HepG2 (cell line): ENCODE results near the gene APOC1. TPM values are rescaled to one million over a fixed set of nuclear protein-coding genes. Genes with fewer than 3 reads are reported as not detected.

Experiments used
- CAMTA2 ChIP-seq: sonication (generic); formaldehyde crosslinking; IDR thresholded peaks from 2 replicates; pipeline ENCODE4 v1.4.0; 2020; ENCODE audit warnings: mild to moderate bottlenecking, missing genetic modification reagents, borderline replicate concordance
- CENPT ChIP-seq: sonication (generic); formaldehyde crosslinking; IDR thresholded peaks from 2 replicates; pipeline ENCODE4 v1.8.0; 2022; ENCODE audit warnings: low read depth, mild to moderate bottlenecking, moderate library complexity, missing genetic modification reagents
- MIER3 ChIP-seq: IDR thresholded peaks from 2 replicates; pipeline ENCODE4 v1.6.1; 2016; ENCODE audit warnings: missing compliant biosample characterization, borderline replicate concordance
- NCOA1 ChIP-seq: sonication (generic); formaldehyde crosslinking; IDR thresholded peaks from 2 replicates; pipeline ENCODE4 v1.9.0; 2021; ENCODE audit warnings: missing genetic modification reagents
- NONO ChIP-seq, 2 experiments: fragments of 450-650 bp in 1 of 2; sonication (generic) in 1 of 2; formaldehyde crosslinking in 1 of 2; IDR thresholded peaks in 1 of 2; conservative IDR thresholded peaks in 1 of 2; 2 replicates each; pipeline versions ENCODE4 v1.6.1 to v1.8.0; 2017 to 2022; ENCODE audit warnings: mild to moderate bottlenecking in 1 of 2, missing genetic modification reagents in 1 of 2, moderate library complexity in 1 of 2
- PCBP1 ChIP-seq: fragments of 200-400 bp; formaldehyde crosslinking; IDR thresholded peaks from 2 replicates; pipeline ENCODE4 v1.6.1; 2017; ENCODE audit warnings: mild to moderate bottlenecking, low read depth, low read length, borderline replicate concordance
- RBM39 ChIP-seq: fragments of 200-400 bp; formaldehyde crosslinking; IDR thresholded peaks from one replicate; pipeline ENCODE4 v1.6.1; 2018; ENCODE audit warnings: antibody characterized with exemption, mild to moderate bottlenecking, low read depth, low read length; ENCODE audit not compliant: poor library complexity, severe bottlenecking
- RORA ChIP-seq: sonication (generic); formaldehyde crosslinking; IDR thresholded peaks from 2 replicates; pipeline ENCODE4 v1.5.0; 2020; ENCODE audit warnings: mild to moderate bottlenecking, missing genetic modification reagents, moderate library complexity
- TGIF2 ChIP-seq: IDR thresholded peaks from 2 replicates; pipeline ENCODE4 v1.6.1; 2016; ENCODE audit warnings: control low read depth, missing compliant biosample characterization
- THAP8 ChIP-seq: sonication (generic); formaldehyde crosslinking; IDR thresholded peaks from 2 replicates; pipeline ENCODE4 v1.5.1; 2020; ENCODE audit warnings: missing genetic modification reagents, mild to moderate bottlenecking, borderline replicate concordance
- ZFP1 ChIP-seq: IDR thresholded peaks from 2 replicates; pipeline ENCODE4 v1.6.1; 2016
- ZFX ChIP-seq: sonication (generic); formaldehyde crosslinking; IDR thresholded peaks from 2 replicates; pipeline ENCODE4 v1.4.0; 2020; ENCODE audit warnings: mild to moderate bottlenecking, low read depth, missing genetic modification reagents, moderate library complexity
- ZMAT3 ChIP-seq: sonication (generic); formaldehyde crosslinking; conservative IDR thresholded peaks from 2 replicates; pipeline ENCODE4 v1.7.0; 2021; ENCODE audit warnings: missing genetic modification reagents
- ZNF577 ChIP-seq: sonication (generic); formaldehyde crosslinking; IDR thresholded peaks from 2 replicates; pipeline ENCODE4 v1.4.0; 2020; ENCODE audit warnings: mild to moderate bottlenecking, low read depth, missing genetic modification reagents, borderline replicate concordance
- ZNF605 ChIP-seq: sonication (generic); formaldehyde crosslinking; IDR thresholded peaks from 2 replicates; pipeline ENCODE4 v1.8.0; 2022; ENCODE audit warnings: mild to moderate bottlenecking, missing genetic modification reagents
- polyA plus RNA-seq, 8 experiments: library from polyadenylated mRNA; depleted of rRNA in 3 of 8; stranded (reverse) in 7 of 8; unstranded in 1 of 8; fragments of >200 nt; fragmentation: Illumina TruSeq in 4 of 8; extraction: Trizol in 4 of 8; gene quantifications; 2 replicates each; pipeline versions ENCODE4 v1.2.1 to v1.2.3, GENCODE V29; 2011 to 2016; ENCODE audit warnings: low read depth in 4 of 8, missing spikeins in 1 of 8, mixed read lengths in 1 of 8; ENCODE audit not compliant: insufficient read depth in 1 of 8
- total RNA-seq, 5 experiments: library from RNA; depleted of rRNA; stranded (reverse); fragments of >200 nt; fragmentation: Illumina TruSeq; extraction: Trizol; gene quantifications; 2 replicates each; pipeline ENCODE4 v1.2.3, GENCODE V29; 2016; ENCODE audit warnings: low read depth in 1 of 5
- TF ChIP-seq, protein P1 (sequence below): sonication (generic); formaldehyde crosslinking; IDR thresholded peaks from 2 replicates; pipeline ENCODE4 v1.5.0; 2020; ENCODE audit warnings: mild to moderate bottlenecking, missing genetic modification reagents, borderline replicate concordance
- TF ChIP-seq, protein P2 (sequence below): sonication (generic); formaldehyde crosslinking; IDR thresholded peaks from 2 replicates; pipeline ENCODE4 v1.8.0; 2022; ENCODE audit warnings: missing genetic modification reagents, low read depth, mild to moderate bottlenecking, borderline replicate concordance
- TF ChIP-seq, protein P3 (sequence below): sonication (generic); formaldehyde crosslinking; IDR thresholded peaks from 2 replicates; pipeline ENCODE4 v1.4.0; 2020; ENCODE audit warnings: missing genetic modification reagents
- TF ChIP-seq, protein P4 (sequence below): sonication (generic); formaldehyde crosslinking; IDR thresholded peaks from 2 replicates; pipeline ENCODE4 v1.4.0; 2020; ENCODE audit warnings: missing genetic modification reagents

Gene APOC1
- total and polyA plus RNA-seq, 2 of the 13 experiments (the other 11 are each of a cell fraction or from before 2014, with no cell fraction given), result 600 to 1,235 TPM

GRCh38 chr19:44925114-44925891 is 10.9 kb downstream of the APOC1 start (continued):
- no peak for TF ChIP-seq RORA (CRISPR knock-in tag)
- peak; percentile 94; the same call in 1 of the 2 replicates for TF ChIP-seq NCOA1 (CRISPR knock-in tag)
- no peak for TF ChIP-seq THAP8 (CRISPR knock-in tag)
- TF ChIP-seq ZFX (CRISPR knock-in tag), result peak; percentile 83
- peak; percentile 91; the same call in 1 of the 2 replicates for TF ChIP-seq ZMAT3 (CRISPR knock-in tag)
- TF ChIP-seq, protein P1, sequence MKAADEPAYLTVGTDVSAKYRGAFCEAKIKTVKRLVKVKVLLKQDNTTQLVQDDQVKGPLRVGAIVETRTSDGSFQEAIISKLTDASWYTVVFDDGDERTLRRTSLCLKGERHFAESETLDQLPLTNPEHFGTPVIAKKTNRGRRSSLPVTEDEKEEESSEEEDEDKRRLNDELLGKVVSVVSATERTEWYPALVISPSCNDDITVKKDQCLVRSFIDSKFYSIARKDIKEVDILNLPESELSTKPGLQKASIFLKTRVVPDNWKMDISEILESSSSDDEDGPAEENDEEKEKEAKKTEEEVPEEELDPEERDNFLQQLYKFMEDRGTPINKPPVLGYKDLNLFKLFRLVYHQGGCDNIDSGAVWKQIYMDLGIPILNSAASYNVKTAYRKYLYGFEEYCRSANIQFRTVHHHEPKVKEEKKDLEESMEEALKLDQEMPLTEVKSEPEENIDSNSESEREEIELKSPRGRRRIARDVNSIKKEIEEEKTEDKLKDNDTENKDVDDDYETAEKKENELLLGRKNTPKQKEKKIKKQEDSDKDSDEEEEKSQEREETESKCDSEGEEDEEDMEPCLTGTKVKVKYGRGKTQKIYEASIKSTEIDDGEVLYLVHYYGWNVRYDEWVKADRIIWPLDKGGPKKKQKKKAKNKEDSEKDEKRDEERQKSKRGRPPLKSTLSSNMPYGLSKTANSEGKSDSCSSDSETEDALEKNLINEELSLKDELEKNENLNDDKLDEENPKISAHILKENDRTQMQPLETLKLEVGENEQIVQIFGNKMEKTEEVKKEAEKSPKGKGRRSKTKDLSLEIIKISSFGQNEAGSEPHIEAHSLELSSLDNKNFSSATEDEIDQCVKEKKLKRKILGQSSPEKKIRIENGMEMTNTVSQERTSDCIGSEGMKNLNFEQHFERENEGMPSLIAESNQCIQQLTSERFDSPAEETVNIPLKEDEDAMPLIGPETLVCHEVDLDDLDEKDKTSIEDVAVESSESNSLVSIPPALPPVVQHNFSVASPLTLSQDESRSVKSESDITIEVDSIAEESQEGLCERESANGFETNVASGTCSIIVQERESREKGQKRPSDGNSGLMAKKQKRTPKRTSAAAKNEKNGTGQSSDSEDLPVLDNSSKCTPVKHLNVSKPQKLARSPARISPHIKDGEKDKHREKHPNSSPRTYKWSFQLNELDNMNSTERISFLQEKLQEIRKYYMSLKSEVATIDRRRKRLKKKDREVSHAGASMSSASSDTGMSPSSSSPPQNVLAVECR, result peak; percentile 86; the same call in 1 of the 2 replicates
- peak; percentile 91 for TF ChIP-seq ZNF605 (CRISPR knock-in tag)
- no peak; the same call in 1 of the 2 replicates for TF ChIP-seq CAMTA2 (CRISPR knock-in tag)
- TF ChIP-seq PCBP1, result peak; percentile 63; the same call in 1 of the 2 replicates
- no peak for TF ChIP-seq CENPT (CRISPR knock-in tag)
- TF ChIP-seq, protein P2, sequence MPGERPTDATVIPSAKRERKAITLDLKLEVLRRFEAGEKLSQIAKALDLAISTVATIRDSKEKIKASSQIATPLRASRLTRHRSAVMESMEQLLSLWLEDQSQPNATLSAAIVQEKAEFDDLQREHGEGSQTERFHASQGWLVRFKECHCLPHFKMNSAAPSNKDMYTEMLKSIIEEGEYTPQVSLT, result no peak
- TF ChIP-seq RBM39, result no peak
- peak; percentile 92 for TF ChIP-seq ZFP1 (CRISPR knock-in tag)
- TF ChIP-seq, protein P3, sequence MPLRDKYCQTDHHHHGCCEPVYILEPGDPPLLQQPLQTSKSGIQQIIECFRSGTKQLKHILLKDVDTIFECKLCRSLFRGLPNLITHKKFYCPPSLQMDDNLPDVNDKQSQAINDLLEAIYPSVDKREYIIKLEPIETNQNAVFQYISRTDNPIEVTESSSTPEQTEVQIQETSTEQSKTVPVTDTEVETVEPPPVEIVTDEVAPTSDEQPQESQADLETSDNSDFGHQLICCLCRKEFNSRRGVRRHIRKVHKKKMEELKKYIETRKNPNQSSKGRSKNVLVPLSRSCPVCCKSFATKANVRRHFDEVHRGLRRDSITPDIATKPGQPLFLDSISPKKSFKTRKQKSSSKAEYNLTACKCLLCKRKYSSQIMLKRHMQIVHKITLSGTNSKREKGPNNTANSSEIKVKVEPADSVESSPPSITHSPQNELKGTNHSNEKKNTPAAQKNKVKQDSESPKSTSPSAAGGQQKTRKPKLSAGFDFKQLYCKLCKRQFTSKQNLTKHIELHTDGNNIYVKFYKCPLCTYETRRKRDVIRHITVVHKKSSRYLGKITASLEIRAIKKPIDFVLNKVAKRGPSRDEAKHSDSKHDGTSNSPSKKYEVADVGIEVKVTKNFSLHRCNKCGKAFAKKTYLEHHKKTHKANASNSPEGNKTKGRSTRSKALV, result peak; percentile 73; the same call in 1 of the 2 replicates
- TF ChIP-seq TGIF2 (CRISPR knock-in tag), result peak; percentile 91
- peak; percentile 99; the same call in 1 of the 2 replicates for TF ChIP-seq MIER3 (CRISPR knock-in tag)
- TF ChIP-seq, protein P4, sequence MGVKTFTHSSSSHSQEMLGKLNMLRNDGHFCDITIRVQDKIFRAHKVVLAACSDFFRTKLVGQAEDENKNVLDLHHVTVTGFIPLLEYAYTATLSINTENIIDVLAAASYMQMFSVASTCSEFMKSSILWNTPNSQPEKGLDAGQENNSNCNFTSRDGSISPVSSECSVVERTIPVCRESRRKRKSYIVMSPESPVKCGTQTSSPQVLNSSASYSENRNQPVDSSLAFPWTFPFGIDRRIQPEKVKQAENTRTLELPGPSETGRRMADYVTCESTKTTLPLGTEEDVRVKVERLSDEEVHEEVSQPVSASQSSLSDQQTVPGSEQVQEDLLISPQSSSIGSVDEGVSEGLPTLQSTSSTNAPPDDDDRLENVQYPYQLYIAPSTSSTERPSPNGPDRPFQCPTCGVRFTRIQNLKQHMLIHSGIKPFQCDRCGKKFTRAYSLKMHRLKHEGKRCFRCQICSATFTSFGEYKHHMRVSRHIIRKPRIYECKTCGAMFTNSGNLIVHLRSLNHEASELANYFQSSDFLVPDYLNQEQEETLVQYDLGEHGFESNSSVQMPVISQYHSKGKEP (CRISPR knock-in tag), result peak; percentile 46; the same call in 1 of the 2 replicates
- no peak for TF ChIP-seq NONO (IDR thresholded peaks at IDR 0.05)
- peak; percentile 99 for TF ChIP-seq NONO (CRISPR knock-in tag; conservative IDR thresholded peaks at IDR 0.05)
- no peak for TF ChIP-seq ZNF577 (CRISPR knock-in tag)
